HUES6 (cell line): ENCODE measurements around the gene ADGRG6.
"Not testable (repeated sequence)": the region's sequence is repeated elsewhere in the genome, so short reads cannot be mapped to it uniquely, and the experiment has no call there.

Experiments
- H3K27ac ChIP-seq: 2 replicates; pipeline ENCODE4 v1.7.0; 2013; ENCODE audit warnings: low read depth, mild to moderate bottlenecking, low read length, inconsistent platforms
- H3K27me3 ChIP-seq: 2 replicates; pipeline ENCODE4 v1.6.1; 2013; ENCODE audit warnings: low read length; ENCODE audit not compliant: control insufficient read depth, insufficient read depth
- H3K36me3 ChIP-seq: 2 replicates; pipeline ENCODE4 v1.6.1; 2013; ENCODE audit warnings: low read length; ENCODE audit not compliant: control insufficient read depth, insufficient read depth
- H3K4me1 ChIP-seq: 2 replicates; pipeline ENCODE4 v1.6.1; 2013; ENCODE audit warnings: low read length; ENCODE audit not compliant: control insufficient read depth, insufficient read depth
- H3K4me3 ChIP-seq: 2 replicates; pipeline ENCODE4 v1.5.1; 2013; ENCODE audit warnings: low read depth, low read length
- H3K9ac ChIP-seq: one replicate; pipeline ENCODE4 v1.6.1; 2013; ENCODE audit warnings: mild to moderate bottlenecking, low read length
- H3K9me3 ChIP-seq: 2 replicates; pipeline ENCODE4 v1.6.1; 2013; ENCODE audit warnings: low read depth, low read length; ENCODE audit not compliant: control insufficient read depth, insufficient read depth

ADGRG6 gene

GRCh38 chr6:142275236-142276006 lies 26.4 kb upstream of the ADGRG6 start:
- no peaks in the 10 kb centered on the region for H3K27me3 ChIP-seq
- no peaks in the 10 kb centered on the region for H3K9me3 ChIP-seq
- no peak overlapping the region for H3K9ac ChIP-seq
- H3K27ac ChIP-seq = no peak overlapping the region
- no peak overlapping the region for H3K4me3 ChIP-seq
- no peaks in the 10 kb centered on the region for H3K4me1 ChIP-seq
- H3K36me3 ChIP-seq = no peaks in the 10 kb centered on the region

- no peaks in the 10 kb centered on the region for H3K27me3 ChIP-seq
- no peaks in the 10 kb centered on the region for H3K36me3 ChIP-seq
- H3K9me3 ChIP-seq = no peaks in the 10 kb centered on the region
- no peak overlapping the region for H3K9ac ChIP-seq
- H3K4me3 ChIP-seq = no peak overlapping the region
- H3K27ac ChIP-seq = no peak overlapping the region
- H3K4me1 ChIP-seq = no peaks in the 10 kb centered on the region
These were observed 25.6 kb upstream of the ADGRG6 start for GRCh38 chr6:142276256-142276655.

DNA sequence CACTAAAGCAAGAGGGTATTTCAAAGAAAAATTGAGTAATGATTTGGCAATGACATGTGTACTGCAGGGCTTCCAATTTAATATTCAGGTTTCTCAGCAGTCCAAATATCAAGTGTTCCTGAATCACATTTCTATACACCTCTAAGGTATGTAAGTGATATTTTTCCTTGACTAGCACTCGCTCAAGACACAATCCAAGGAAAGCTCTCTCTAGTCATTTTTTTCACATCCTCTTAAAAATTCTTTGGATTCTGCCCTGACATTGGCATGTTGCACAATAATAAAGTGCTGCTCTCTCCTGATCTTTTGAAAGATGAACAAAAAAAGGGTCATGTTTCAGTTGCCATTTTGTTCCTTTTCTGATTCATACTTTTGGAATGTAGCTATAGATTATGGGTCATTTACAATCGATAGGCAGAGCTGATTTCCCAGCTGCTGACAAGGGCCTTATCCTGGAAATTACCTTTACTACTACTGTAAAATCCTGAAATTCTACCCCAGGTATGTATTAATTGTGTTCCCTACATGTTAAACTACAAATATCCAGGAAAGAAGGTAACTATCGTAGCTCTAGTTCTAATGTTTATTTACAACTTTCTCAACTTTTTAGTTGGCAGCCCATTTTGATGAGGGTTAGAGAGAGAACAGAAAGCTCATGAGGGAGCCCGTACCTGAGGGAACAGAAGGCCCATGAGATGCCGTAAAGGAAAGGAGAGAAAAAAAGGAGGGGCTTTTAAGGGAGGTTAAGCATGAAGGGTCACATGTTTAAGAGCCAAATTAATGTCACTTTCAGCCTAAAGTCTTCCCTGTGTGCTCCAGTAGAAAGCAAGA lies 22.2 kb upstream of the ADGRG6 start:
- Histone ChIP-seq H3K36me3 (no peaks in the 10 kb centered on the region), H3K27me3 (no peaks in the 10 kb centered on the region), H3K4me1 (no peaks in the 10 kb centered on the region), H3K9me3 (no peaks in the 10 kb centered on the region), H3K4me3 (no peak overlapping the region), H3K9ac (no peak overlapping the region), H3K27ac (no peak overlapping the region)

- no peaks in the 10 kb centered on the region for H3K4me1 ChIP-seq
- H3K36me3 ChIP-seq = no peaks in the 10 kb centered on the region
- H3K27ac ChIP-seq = no peak overlapping the region
- no peaks in the 10 kb centered on the region for H3K9me3 ChIP-seq
- no peak overlapping the region for H3K4me3 ChIP-seq
- no peaks in the 10 kb centered on the region for H3K27me3 ChIP-seq
- no peak overlapping the region for H3K9ac ChIP-seq
These were observed 21.5 kb upstream of the ADGRG6 start for GRCh38 chr6:142280265-142280664.

DNA sequence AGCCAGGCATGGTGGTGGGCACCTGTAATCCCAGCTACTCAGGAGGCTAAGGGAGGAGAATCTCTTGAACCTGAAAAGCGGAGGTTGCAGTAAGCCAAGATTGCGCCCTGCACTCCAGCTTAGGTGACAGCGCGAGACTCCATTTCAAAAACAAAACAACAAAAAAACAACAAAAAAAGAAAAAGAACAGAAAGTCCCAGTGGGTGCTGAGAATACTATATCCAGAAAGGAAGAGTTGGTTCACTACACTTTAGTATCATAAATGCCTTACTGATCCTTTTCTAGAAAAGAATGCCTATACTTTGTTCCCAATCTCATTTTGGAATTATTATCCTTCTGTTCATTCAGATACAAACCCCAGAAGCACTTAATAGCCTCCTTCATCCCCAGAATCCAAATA lies 20.9 kb upstream of the ADGRG6 start:
- H3K27me3 ChIP-seq = no peaks in the 10 kb centered on the region
- no peak overlapping the region for H3K4me3 ChIP-seq
- H3K4me1 ChIP-seq = no peaks in the 10 kb centered on the region
- H3K9me3 ChIP-seq = no peaks in the 10 kb centered on the region
- H3K9ac ChIP-seq = no peak overlapping the region
- no peak overlapping the region for H3K27ac ChIP-seq
- H3K36me3 ChIP-seq = no peaks in the 10 kb centered on the region

- not testable (repeated sequence) for H3K9me3 ChIP-seq, H3K4me1 ChIP-seq, H3K4me3 ChIP-seq, H3K9ac ChIP-seq, H3K27ac ChIP-seq, H3K36me3 ChIP-seq, H3K27me3 ChIP-seq
These were observed 18.7 kb upstream of the ADGRG6 start for GRCh38 chr6:142283138-142283537.

GRCh38 chr6:142284419-142284818 lies 17.4 kb upstream of the ADGRG6 start:
- no peaks in the 10 kb centered on the region for H3K9me3 ChIP-seq
- H3K27ac ChIP-seq = no peak overlapping the region
- no peaks in the 10 kb centered on the region for H3K4me1 ChIP-seq
- H3K4me3 ChIP-seq = no peak overlapping the region
- H3K27me3 ChIP-seq = no peaks in the 10 kb centered on the region
- H3K9ac ChIP-seq = no peak overlapping the region
- H3K36me3 ChIP-seq = no peaks in the 10 kb centered on the region

- H3K36me3 ChIP-seq = no peaks in the 10 kb centered on the region
- H3K4me1 ChIP-seq = no peaks in the 10 kb centered on the region
- no peak overlapping the region for H3K9ac ChIP-seq
- no peak overlapping the region for H3K27ac ChIP-seq
- no peaks in the 10 kb centered on the region for H3K9me3 ChIP-seq
- no peaks in the 10 kb centered on the region for H3K27me3 ChIP-seq
- H3K4me3 ChIP-seq = no peak overlapping the region
These were observed 16.3 kb upstream of the ADGRG6 start for GRCh38 chr6:142285235-142286087.

DNA sequence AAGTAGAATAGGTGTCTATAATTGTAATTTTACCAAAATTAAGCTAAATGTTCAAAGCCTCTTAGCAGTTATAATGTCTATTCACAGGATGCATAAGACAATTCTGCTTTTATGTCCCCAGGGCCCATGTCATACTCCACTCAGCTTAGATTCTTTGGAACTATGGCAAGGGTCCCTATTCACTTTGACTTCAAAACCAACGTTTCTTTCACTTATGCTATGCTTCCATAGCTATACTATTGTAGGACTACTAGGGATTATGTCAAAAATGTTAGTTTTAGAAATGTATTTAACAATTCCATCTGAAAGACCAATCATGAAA lies 15.8 kb upstream of the ADGRG6 start:
- Histone ChIP-seq H3K9ac (no peak overlapping the region), H3K27me3 (no peaks in the 10 kb centered on the region), H3K4me1 (no peaks in the 10 kb centered on the region), H3K9me3 (no peaks in the 10 kb centered on the region), H3K4me3 (no peak overlapping the region), H3K36me3 (no peaks in the 10 kb centered on the region), H3K27ac (no peak overlapping the region)

GRCh38 chr6:142289687-142290086 lies 12.1 kb upstream of the ADGRG6 start:
- no peaks in the 10 kb centered on the region for H3K27me3 ChIP-seq
- H3K4me3 ChIP-seq = no peak overlapping the region
- no peaks in the 10 kb centered on the region for H3K4me1 ChIP-seq
- H3K27ac ChIP-seq = no peak overlapping the region
- H3K36me3 ChIP-seq = no peaks in the 10 kb centered on the region
- H3K9me3 ChIP-seq = no peaks in the 10 kb centered on the region
- no peak overlapping the region for H3K9ac ChIP-seq

DNA sequence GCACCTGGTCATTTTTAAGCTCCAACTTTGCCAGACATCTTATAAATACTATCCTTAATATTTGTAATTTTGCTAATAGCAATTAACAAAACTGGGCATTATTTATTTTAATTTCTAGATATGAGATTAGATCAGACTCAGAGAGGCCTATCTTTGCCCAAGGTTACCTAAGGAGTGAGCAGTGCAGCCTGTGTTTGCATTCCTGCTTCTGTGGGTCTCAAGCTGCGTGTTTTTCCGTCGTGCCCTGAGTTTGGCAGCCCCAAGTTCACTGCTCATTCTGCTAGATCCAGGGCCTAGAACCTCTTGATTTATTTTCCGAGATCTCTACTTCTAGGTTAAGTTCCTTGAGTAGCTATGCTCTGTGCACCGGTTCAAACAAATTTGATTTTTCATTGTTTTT lies 11.0 kb upstream of the ADGRG6 start:
- H3K4me1 ChIP-seq = no peaks in the 10 kb centered on the region
- no peaks in the 10 kb centered on the region for H3K36me3 ChIP-seq
- H3K9ac ChIP-seq = no peak overlapping the region
- H3K9me3 ChIP-seq = no peaks in the 10 kb centered on the region
- no peaks in the 10 kb centered on the region for H3K27me3 ChIP-seq
- H3K27ac ChIP-seq = no peak overlapping the region
- H3K4me3 ChIP-seq = no peak overlapping the region
